HepG2 (cell line): ENCODE data around the gene BCAS3. TPM values are rescaled to one million over a fixed set of nuclear protein-coding genes. Genes with fewer than 3 reads are reported as not detected.
A peak's percentile ranks its signal among the peaks of the same experiment; 100 is the strongest.

Source experiments
- ATAC-seq: fragments of 200-7000 bp; cut with Tn5 transposase; 3 replicates; pipeline ENCODE4 v1.9.1; 2020; ENCODE audit warnings: mild to moderate bottlenecking, moderate library complexity
- BruUV-seq: library from RNA; stranded (reverse); fragments of 400-500 nt; replicated peaks from 2 replicates; lab custom pipeline; 2021; lab: Mats Ljungman, UMichigan
- CTCF ChIA-PET: fragments of 300-600 bp; formaldehyde crosslinking; extraction: SDS; loops from one replicate; lab custom pipeline; 2021; ENCODE audit warnings: low total read pairs, inconsistent platforms, low intra/inter-chr PET ratio; lab: Yijun Ruan, JAX
- POLR2A ChIA-PET: fragments of 350-600 bp; sonication (Branson Sonifier 250); formaldehyde crosslinking; loops from one replicate; lab custom pipeline; 2020; ENCODE audit warnings: antibody characterized with exemption, inconsistent platforms; lab: Yijun Ruan, JAX
- DNase-seq: peaks from one replicate; pipeline ENCODE4 v3.0.0-alpha.2; 2015; ENCODE audit warnings: low spot score
- FAIRE-seq: peaks from 3 replicates; lab custom pipeline; 2011; peaks lifted over from hg19 to GRCh38; lab: Jason Lieb, UNC
- H2AFZ ChIP-seq: one replicate; pipeline ENCODE4 v1.6.1; 2011; ENCODE audit warnings: low read length, inconsistent platforms
- H3K27ac ChIP-seq: fragments of 300-600 bp; 3 replicates; pipeline ENCODE4 v1.8.0; 2011; ENCODE audit warnings: mixed run types, mild to moderate bottlenecking, mixed read lengths, low read length, inconsistent platforms; ENCODE audit not compliant: insufficient read depth; ENCODE audit errors: extremely low read length
- H3K27me3 ChIP-seq, 2 experiments: fragments of 200-600 bp in 1 of 2; 2 replicates in 1 of 2; 3 replicates in 1 of 2; pipeline versions ENCODE4 v1.6.0 to v1.8.0; 2011; ENCODE audit warnings: low read length in 2 of 2, mild to moderate bottlenecking in 2 of 2, moderate library complexity in 2 of 2, inconsistent platforms in 1 of 2; ENCODE audit not compliant: insufficient read depth in 2 of 2, control insufficient read depth in 1 of 2
- H3K36me3 ChIP-seq, 2 experiments: fragments of 200-600 bp in 1 of 2; replicated peaks in 1 of 2; 2 replicates in 1 of 2; 3 replicates in 1 of 2; pipeline versions ENCODE4 v1.5.1 to v1.8.0; 2011; ENCODE audit warnings: low read length in 2 of 2, inconsistent platforms in 1 of 2; ENCODE audit not compliant: insufficient read depth in 2 of 2, control insufficient read depth in 1 of 2
- H3K4me1 ChIP-seq: 2 replicates; pipeline ENCODE4 v1.5.1; 2012; ENCODE audit warnings: low read length, inconsistent platforms; ENCODE audit not compliant: insufficient read depth
- H3K4me2 ChIP-seq: 2 replicates; pipeline ENCODE4 v1.6.0; 2011; ENCODE audit warnings: low read depth, low read length, inconsistent platforms
- H3K4me3 ChIP-seq, 3 experiments: fragments of 200-600 bp in 1 of 3; sonication (generic), shearing (Covaris generic) in 1 of 3; replicated peaks in 1 of 3; 2 replicates each; pipeline ENCODE4 v1.5.1; 2011 to 2016; ENCODE audit warnings: low read length in 3 of 3, inconsistent platforms in 2 of 3, low read depth in 2 of 3, mild to moderate bottlenecking in 2 of 3, control low read depth in 1 of 3, mixed read lengths in 1 of 3; ENCODE audit not compliant: insufficient read depth in 1 of 3
- H3K79me2 ChIP-seq: one replicate; pipeline ENCODE4 v1.6.1; 2011; ENCODE audit warnings: low read length, inconsistent platforms; ENCODE audit not compliant: insufficient read depth
- H3K9ac ChIP-seq: 2 replicates; pipeline ENCODE4 v1.6.0; 2011; ENCODE audit warnings: mild to moderate bottlenecking, low read depth, low read length, inconsistent platforms; ENCODE audit not compliant: insufficient read depth
- H3K9me3 ChIP-seq: 2 replicates; pipeline ENCODE4 v1.5.1; 2012; ENCODE audit warnings: mild to moderate bottlenecking, low read length
- H4K20me1 ChIP-seq: 2 replicates; pipeline ENCODE4 v1.6.0; 2011; ENCODE audit warnings: inconsistent platforms, mild to moderate bottlenecking, low read length, moderate library complexity; ENCODE audit not compliant: insufficient read depth
- AHR ChIP-seq: IDR thresholded peaks from 2 replicates; pipeline ENCODE4 v1.6.1; 2018; ENCODE audit warnings: missing genetic modification reagents, missing compliant biosample characterization
- ARNT ChIP-seq: fragments of 450-650 bp; IDR thresholded peaks from 2 replicates; pipeline ENCODE4 v1.6.1; 2017
- ATF7 ChIP-seq, 2 experiments: fragments of 450-650 bp in 1 of 2; sonication (generic) in 1 of 2; formaldehyde crosslinking in 1 of 2; IDR thresholded peaks; 2 replicates each; pipeline versions ENCODE4 v1.4.0 to v1.6.1; 2016 to 2020; ENCODE audit warnings: antibody characterized with exemption in 1 of 2, mild to moderate bottlenecking in 1 of 2, missing genetic modification reagents in 1 of 2
- FOXP1 ChIP-seq, 2 experiments: fragments of 450-650 bp in 1 of 2; IDR thresholded peaks; 2 replicates each; pipeline ENCODE4 v1.6.1; 2017 to 2018; ENCODE audit warnings: antibody characterized with exemption in 1 of 2
- NAIF1 ChIP-seq: sonication (generic); formaldehyde crosslinking; IDR thresholded peaks from 2 replicates; pipeline ENCODE4 v1.5.0; 2020; ENCODE audit warnings: mild to moderate bottlenecking, missing genetic modification reagents, borderline replicate concordance
- RBM39 ChIP-seq: fragments of 200-400 bp; formaldehyde crosslinking; IDR thresholded peaks from one replicate; pipeline ENCODE4 v1.6.1; 2018; ENCODE audit warnings: antibody characterized with exemption, mild to moderate bottlenecking, low read depth, low read length; ENCODE audit not compliant: poor library complexity, severe bottlenecking
- STAG1 ChIP-seq: sonication (generic); formaldehyde crosslinking; IDR thresholded peaks from 2 replicates; pipeline ENCODE4 v1.4.0; 2020; ENCODE audit warnings: missing genetic modification reagents
- TEAD3 ChIP-seq: optimal IDR thresholded peaks from 2 replicates; pipeline ENCODE3; 2016; ENCODE audit warnings: borderline replicate concordance
- ZC3H4 ChIP-seq: sonication (generic); formaldehyde crosslinking; IDR thresholded peaks from 2 replicates; pipeline ENCODE4 v1.4.0; 2020; ENCODE audit warnings: missing genetic modification reagents, borderline replicate concordance
- ZFP41 ChIP-seq: sonication (generic); formaldehyde crosslinking; IDR thresholded peaks from 2 replicates; pipeline ENCODE4 v1.4.0; 2020; ENCODE audit warnings: mild to moderate bottlenecking, missing genetic modification reagents, borderline replicate concordance
- ZKSCAN1 ChIP-seq: fragments of 150-350 bp; IDR thresholded peaks from 2 replicates; pipeline ENCODE4 v1.6.1; 2014; ENCODE audit warnings: low read length
- ZMAT3 ChIP-seq: sonication (generic); formaldehyde crosslinking; conservative IDR thresholded peaks from 2 replicates; pipeline ENCODE4 v1.7.0; 2021; ENCODE audit warnings: missing genetic modification reagents
- ZNF331 ChIP-seq: sonication (generic); formaldehyde crosslinking; IDR thresholded peaks from 2 replicates; pipeline ENCODE4 v1.4.0; 2020; ENCODE audit warnings: missing genetic modification reagents
- ZNF761 ChIP-seq: sonication (generic); formaldehyde crosslinking; conservative IDR thresholded peaks from 2 replicates; pipeline ENCODE4 v1.4.0; 2020; ENCODE audit warnings: mild to moderate bottlenecking, missing genetic modification reagents
- ZNF879 ChIP-seq: sonication (generic); formaldehyde crosslinking; IDR thresholded peaks from 2 replicates; pipeline ENCODE4 v1.8.1; 2023; ENCODE audit warnings: missing genetic modification reagents
- WGBS: methylation state at CpG from one replicate; pipeline ENCODE4 v1.1.6; 2017; ENCODE audit warnings: low lambda C conversion rate; 5-methylcytosine and 5-hydroxymethylcytosine counted together
- in situ Hi-C: cut with HindIII; loops from 2 replicates; pipeline ENCODE4 v1.10.0; 2017; ENCODE audit warnings: low pct_unique_long_range_greater_than_20kb; ENCODE audit not compliant: extremely low pct_ligation_motif_present
- intact Hi-C: fragments of 100-400 bp; cut with micrococcal nuclease; formaldehyde crosslinking; loops from one replicate; pipeline ENCODE4 v1.10.0; 2022; ENCODE audit not compliant: unreplicated experiment
- polyA plus RNA-seq, 8 experiments: library from polyadenylated mRNA; depleted of rRNA in 3 of 8; stranded (reverse) in 7 of 8; unstranded in 1 of 8; fragments of >200 nt; fragmentation: Illumina TruSeq in 4 of 8; extraction: Trizol in 4 of 8; gene quantifications; 2 replicates each; pipeline versions ENCODE4 v1.2.1 to v1.2.3, GENCODE V29; 2011 to 2016; ENCODE audit warnings: low read depth in 4 of 8, missing spikeins in 1 of 8, mixed read lengths in 1 of 8; ENCODE audit not compliant: insufficient read depth in 1 of 8
- total RNA-seq, 5 experiments: library from RNA; depleted of rRNA; stranded (reverse); fragments of >200 nt; fragmentation: Illumina TruSeq; extraction: Trizol; gene quantifications; 2 replicates each; pipeline ENCODE4 v1.2.3, GENCODE V29; 2016; ENCODE audit warnings: low read depth in 1 of 5
- TF ChIP-seq, protein P1 (sequence below): sonication (generic); formaldehyde crosslinking; IDR thresholded peaks from 2 replicates; pipeline ENCODE4 v1.5.0; 2020; ENCODE audit warnings: mild to moderate bottlenecking, missing genetic modification reagents

The BCAS3 gene
- total and polyA plus RNA-seq, 2 of the 13 experiments (the other 11 are each of a cell fraction or from before 2014, with no cell fraction given), result 10.7 to 11.2 TPM

DNA sequence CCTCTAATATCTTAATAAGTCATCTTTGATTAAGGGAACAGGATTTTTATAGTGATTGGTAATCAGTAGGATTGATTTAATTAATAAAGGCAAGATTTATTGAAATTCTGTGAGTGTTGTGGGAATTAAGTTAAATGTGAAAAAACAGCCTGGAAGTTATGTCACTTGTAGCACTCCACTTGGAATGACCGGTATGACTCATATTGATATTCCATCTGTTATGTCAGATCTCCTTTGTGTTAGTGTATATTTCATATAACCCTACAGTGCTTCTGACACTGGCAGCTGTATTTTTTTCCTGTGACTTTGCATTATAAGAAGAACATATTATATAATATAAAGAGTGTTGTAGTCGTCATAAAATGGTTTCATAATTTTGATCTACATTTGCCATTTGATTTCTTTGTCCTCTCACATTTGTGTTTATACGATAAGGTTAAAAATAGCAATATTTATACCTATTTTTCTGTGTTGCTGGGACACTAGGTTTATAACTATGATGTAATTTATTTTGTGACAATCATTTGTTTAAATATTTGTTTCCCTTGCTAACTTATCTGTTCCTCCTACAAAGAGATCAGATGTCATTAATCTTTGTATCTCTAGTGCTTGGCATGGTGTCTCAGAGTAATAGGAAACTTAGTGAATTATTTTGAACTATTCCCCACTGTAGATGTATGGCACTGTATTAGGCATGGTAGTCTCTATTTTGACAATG, 249.0 kb downstream of the BCAS3 start:
- Histone ChIP-seq H3K4me1 (no peaks in the 10 kb centered on the region), H3K9me3 (no peaks in the 10 kb centered on the region), H3K27ac (no peak overlapping the region), H3K27me3 (no peaks in the 10 kb centered on the region; a peak in 1 of 5 replicates), H2AFZ (no peak overlapping the region), H3K9ac (no peak overlapping the region), H3K79me2 (no peaks in the 10 kb centered on the region), H3K4me3 (no peak overlapping the region), H4K20me1 (no peaks in the 10 kb centered on the region)
- 86% methylated on average over 3 of the region's 3 CpGs for WGBS
- in situ Hi-C loops, result no loop called here
- no TSS peak for BruUV-seq
- CTCF ChIA-PET, result no interaction called here
- DNase-seq (no peak), ATAC-seq (no peak)
- TF ChIP-seq ATF7 (IDR thresholded peaks at IDR 0.05) (0 out of 2 replicates have a peak, but pooled peaks have one; percentile 12), ATF7 (CRISPR knock-in tag; IDR thresholded peaks at IDR 0.05) (no peak), ARNT (no peak)
- TF ChIP-seq, all 625 proteins: peak for 1
- intact Hi-C loops, result no loop called here
- Histone ChIP-seq H3K36me3 (no peaks in the 10 kb centered on the region), H3K4me2 (no peak overlapping the region)
- no peak for FAIRE-seq
- POLR2A ChIA-PET, result no interaction called here

DNA sequence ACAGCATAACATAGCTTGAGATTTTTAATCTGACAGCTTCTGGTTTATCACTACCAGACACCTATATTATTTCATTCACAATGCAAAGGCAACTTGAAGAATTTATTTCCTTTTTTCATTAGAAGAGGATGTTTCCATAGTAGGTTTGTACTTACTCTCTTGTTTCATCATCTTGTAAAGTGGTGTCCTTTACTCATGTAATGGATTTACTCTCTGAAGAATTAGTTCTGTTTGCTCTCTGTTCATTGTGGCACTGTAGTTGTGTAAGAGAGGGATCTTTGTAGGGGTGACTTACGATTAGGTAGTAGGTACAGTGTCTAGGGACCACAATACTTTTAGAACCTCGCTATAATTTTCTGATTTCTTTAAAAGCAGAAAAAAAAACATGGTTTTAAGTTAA, 256.1 kb downstream of the BCAS3 start:
- ChIA-PET POLR2A (no interaction called here), CTCF (no interaction called here)
- Histone ChIP-seq H3K9me3 (no peaks in the 10 kb centered on the region), H3K4me2 (no peak overlapping the region), H3K79me2 (no peaks in the 10 kb centered on the region), H3K4me1 (no peaks in the 10 kb centered on the region), H3K36me3 (no peaks in the 10 kb centered on the region), H3K9ac (no peak overlapping the region), H3K27ac (no peak overlapping the region), H2AFZ (no peak overlapping the region), H3K27me3 (no peaks in the 10 kb centered on the region), H4K20me1 (no peaks in the 10 kb centered on the region), H3K4me3 (no peak overlapping the region)
- DNase-seq (peak; percentile 6), ATAC-seq (no peak), FAIRE-seq (no peak)
- 39% methylated on average over 2 of the region's 2 CpGs for WGBS
- intact Hi-C loops (no loop called here), in situ Hi-C loops (no loop called here)
- no TSS peak for BruUV-seq
- TF ChIP-seq AHR (CRISPR knock-in tag) (no peak), ZNF331 (CRISPR knock-in tag) (no peak), ZNF879 (no peak), ZKSCAN1 (no peak), ZC3H4 (CRISPR knock-in tag) (no peak), TEAD3 (CRISPR knock-in tag) (no peak), ZMAT3 (no peak), ZNF761 (CRISPR knock-in tag) (no peak), NAIF1 (no peak), RBM39 (no peak), STAG1 (CRISPR knock-in tag) (no peak), ZFP41 (CRISPR knock-in tag) (no peak), FOXP1 (IDR thresholded peaks at IDR 0.05) (no peak), FOXP1 (CRISPR knock-in tag; IDR thresholded peaks at IDR 0.05) (no peak)
- TF ChIP-seq, protein P1, sequence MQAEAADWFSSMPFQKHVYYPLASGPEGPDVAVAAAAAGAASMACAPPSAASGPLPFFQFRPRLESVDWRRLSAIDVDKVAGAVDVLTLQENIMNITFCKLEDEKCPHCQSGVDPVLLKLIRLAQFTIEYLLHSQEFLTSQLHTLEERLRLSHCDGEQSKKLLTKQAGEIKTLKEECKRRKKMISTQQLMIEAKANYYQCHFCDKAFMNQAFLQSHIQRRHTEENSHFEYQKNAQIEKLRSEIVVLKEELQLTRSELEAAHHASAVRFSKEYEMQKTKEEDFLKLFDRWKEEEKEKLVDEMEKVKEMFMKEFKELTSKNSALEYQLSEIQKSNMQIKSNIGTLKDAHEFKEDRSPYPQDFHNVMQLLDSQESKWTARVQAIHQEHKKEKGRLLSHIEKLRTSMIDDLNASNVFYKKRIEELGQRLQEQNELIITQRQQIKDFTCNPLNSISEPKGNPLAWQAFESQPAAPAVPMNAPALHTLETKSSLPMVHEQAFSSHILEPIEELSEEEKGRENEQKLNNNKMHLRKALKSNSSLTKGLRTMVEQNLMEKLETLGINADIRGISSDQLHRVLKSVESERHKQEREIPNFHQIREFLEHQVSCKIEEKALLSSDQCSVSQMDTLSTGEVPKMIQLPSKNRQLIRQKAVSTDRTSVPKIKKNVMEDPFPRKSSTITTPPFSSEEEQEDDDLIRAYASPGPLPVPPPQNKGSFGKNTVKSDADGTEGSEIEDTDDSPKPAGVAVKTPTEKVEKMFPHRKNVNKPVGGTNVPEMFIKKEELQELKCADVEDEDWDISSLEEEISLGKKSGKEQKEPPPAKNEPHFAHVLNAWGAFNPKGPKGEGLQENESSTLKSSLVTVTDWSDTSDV (CRISPR knock-in tag), result no peak
